ENCODE results near the gene TEAD1. TPM values are rescaled to one million over a fixed set of nuclear protein-coding genes. Genes with fewer than 3 reads are reported as not detected.
A peak's percentile ranks its signal among the peaks of the same experiment; 100 is the strongest.

TEAD1 gene
- total RNA-seq, 2 experiments from 2014 or later = 0.11 TPM; not detected in 1

- intact Hi-C loops (cut with DNase I, micrococcal nuclease) = loop anchor here in 1 of 2 experiments (2.0 kb wide), 1 partner anchor 59 kb away; no protein-coding TSS in a partner anchor
- Mint-ChIP-seq H3K36me3 (ENCODE audit: low read depth) (no peaks in the 10 kb centered on the region), H3K4me1 (ENCODE audit: low read depth) (peaks cover 18% of the 10 kb centered on the region), H3K27ac (no peak overlapping the region), H3K9me3 (no peaks in the 10 kb centered on the region), H3K4me3 (no peak overlapping the region), H3K27me3 (peaks cover 83% of the 10 kb centered on the region)
- H3K36me3 ChIP-seq (ENCODE audit: insufficient read depth, low read length) = no peaks in the 10 kb centered on the region
- no peak overlapping the region for H3K27ac ChIP-seq (ENCODE audit: low read depth in 1 of 2, low read length in 2 of 2)
- ChIA-PET CTCF (no interaction called here), POLR2A (no interaction called here)
- ATAC-seq (ENCODE audit: poor library complexity) (no peak), DNase-seq (no peak)
- H3K27me3 ChIP-seq (ENCODE audit: control insufficient read depth in 1 of 2, insufficient read depth in 2 of 2, low read length in 2 of 2) = peaks cover 22 to 32% of the 10 kb centered on the region in 2 experiments
- no peak overlapping the region for H3K4me3 ChIP-seq (ENCODE audit: low read length)
- no peak for TF ChIP-seq CTCF (IDR thresholded peaks at IDR 0.05)
- H3K9me3 ChIP-seq (ENCODE audit: control insufficient read depth in 1 of 2, insufficient read depth in 1 of 2, low read length in 2 of 2) = peaks cover 0 to 3% of the 10 kb centered on the region in 2 experiments
- peaks cover 9% of the 10 kb centered on the region for H3K4me1 ChIP-seq (ENCODE audit: insufficient read depth, low read length)
Measured at GRCh38 chr11:12715941-12716340, 41.7 kb downstream of the TEAD1 start.

- Mint-ChIP-seq H3K27me3 (peaks cover 83% of the 10 kb centered on the region), H3K36me3 (ENCODE audit: low read depth) (no peaks in the 10 kb centered on the region), H3K27ac (no peak overlapping the region), H3K4me1 (ENCODE audit: low read depth) (peaks cover 18% of the 10 kb centered on the region), H3K9me3 (no peaks in the 10 kb centered on the region), H3K4me3 (no peak overlapping the region)
- H3K36me3 ChIP-seq (ENCODE audit: insufficient read depth, low read length) = no peaks in the 10 kb centered on the region
- intact Hi-C loops (cut with DNase I, micrococcal nuclease) = no loop called here
- DNase-seq (no peak), ATAC-seq (ENCODE audit: poor library complexity) (no peak)
- TF ChIP-seq CTCF (IDR thresholded peaks at IDR 0.05) = no peak
- no peak overlapping the region for H3K4me3 ChIP-seq (ENCODE audit: low read length)
- ChIA-PET CTCF (no interaction called here), POLR2A (no interaction called here)
- H3K4me1 ChIP-seq (ENCODE audit: insufficient read depth, low read length) = peaks cover 9% of the 10 kb centered on the region
- peaks cover 31 to 38% of the 10 kb centered on the region in 2 experiments for H3K27me3 ChIP-seq (ENCODE audit: control insufficient read depth in 1 of 2, insufficient read depth in 2 of 2, low read length in 2 of 2)
- no peak overlapping the region for H3K27ac ChIP-seq (ENCODE audit: low read depth in 1 of 2, low read length in 2 of 2)
- peaks cover 0 to 3% of the 10 kb centered on the region in 2 experiments for H3K9me3 ChIP-seq (ENCODE audit: control insufficient read depth in 1 of 2, insufficient read depth in 1 of 2, low read length in 2 of 2)
Measured at GRCh38 chr11:12716816-12717215, 42.6 kb downstream of the TEAD1 start.

GRCh38 chr11:12717851-12718291 is 43.6 kb downstream of the TEAD1 start:
- Mint-ChIP-seq H3K9me3 (no peaks in the 10 kb centered on the region), H3K27ac (no peak overlapping the region)
- H3K27me3 ChIP-seq (ENCODE audit: control insufficient read depth in 1 of 2, insufficient read depth in 2 of 2, low read length in 2 of 2) = peaks cover 41 to 46% of the 10 kb centered on the region in 2 experiments

More at GRCh38 chr11:12717851-12718291, 43.6 kb downstream of the TEAD1 start:
- no peak for TF ChIP-seq CTCF (IDR thresholded peaks at IDR 0.05)
- Histone ChIP-seq H3K9me3 (ENCODE audit: control insufficient read depth in 1 of 2, insufficient read depth in 1 of 2, low read length in 2 of 2) (peaks cover 0 to 3% of the 10 kb centered on the region in 2 experiments), H3K4me1 (ENCODE audit: insufficient read depth, low read length) (peaks cover 9% of the 10 kb centered on the region), H3K4me3 (ENCODE audit: low read length) (no peak overlapping the region), H3K36me3 (ENCODE audit: insufficient read depth, low read length) (no peaks in the 10 kb centered on the region), H3K27ac (ENCODE audit: low read depth in 1 of 2, low read length in 2 of 2) (no peak overlapping the region)
- DNase-seq (peak in 11 of 14 experiments; percentile 3 to 77 (median 19)), ATAC-seq (ENCODE audit: poor library complexity) (peak; percentile 97)
- no peak overlapping the region for H3K4me3 Mint-ChIP-seq
- peaks cover 84% of the 10 kb centered on the region for H3K27me3 Mint-ChIP-seq
- intact Hi-C loops (cut with DNase I, micrococcal nuclease) = no loop called here
- no peaks in the 10 kb centered on the region for H3K36me3 Mint-ChIP-seq (ENCODE audit: low read depth)
- POLR2A ChIA-PET = no interaction called here
- CTCF ChIA-PET = no interaction called here
- H3K4me1 Mint-ChIP-seq (ENCODE audit: low read depth) = peaks cover 18% of the 10 kb centered on the region
